Natural killer cell (primary cell): ENCODE data around the gene CAMK4. TPM values are rescaled to one million over a fixed set of nuclear protein-coding genes. Genes with fewer than 3 reads are reported as not detected.
A peak's percentile ranks its signal among the peaks of the same experiment; 100 is the strongest.

Experiments used
- ATAC-seq, 3 donors: fragments of 150-1000 bp in 2 of 3; fragments of 200-7000 bp in 1 of 3; cut with Tn5 transposase; 1 replicate in 1 of 3; 2 replicates in 2 of 3; pipeline ENCODE4 v1.10.0; 2021; ENCODE audit warnings: mild to moderate bottlenecking in 2 of 3, moderate library complexity in 2 of 3
- DNase-seq, 2 donors: peaks; one replicate each; pipeline versions ENCODE4 v3.0.0 to v3.0.0-alpha.2; 2013 to 2021; ENCODE audit warnings: mixed read lengths in 1 of 2
- H3K27ac ChIP-seq: one replicate; pipeline ENCODE4 v1.5.1; 2013; ENCODE audit warnings: mild to moderate bottlenecking, low read length
- H3K27me3 ChIP-seq: one replicate; pipeline ENCODE4 v1.6.1; 2013; ENCODE audit warnings: low read length; ENCODE audit not compliant: control insufficient read depth, insufficient read depth
- H3K36me3 ChIP-seq: one replicate; pipeline ENCODE4 v1.6.1; 2013; ENCODE audit warnings: low read length; ENCODE audit not compliant: control insufficient read depth, insufficient read depth
- H3K4me1 ChIP-seq: one replicate; pipeline ENCODE4 v1.6.1; 2013; ENCODE audit warnings: low read length; ENCODE audit not compliant: control insufficient read depth, insufficient read depth
- H3K4me3 ChIP-seq: one replicate; pipeline ENCODE4 v1.5.1; 2013; ENCODE audit warnings: low read length
- H3K9me3 ChIP-seq: one replicate; pipeline ENCODE4 v1.6.1; 2013; ENCODE audit warnings: low read length; ENCODE audit not compliant: control insufficient read depth, insufficient read depth
- H3K27ac Mint-ChIP-seq, 2 donors: one replicate each; pipeline ENCODE4 v1.8.0; 2022; ENCODE audit warnings: mild to moderate bottlenecking in 2 of 2, mixed read lengths in 2 of 2, moderate library complexity in 1 of 2
- H3K27me3 Mint-ChIP-seq, 2 donors: one replicate each; pipeline ENCODE4 v1.8.0; 2022; ENCODE audit warnings: low read depth in 2 of 2, mixed read lengths in 2 of 2
- H3K36me3 Mint-ChIP-seq: one replicate; pipeline ENCODE4 v1.8.0; 2022; ENCODE audit warnings: mixed read lengths
- H3K4me1 Mint-ChIP-seq, 2 donors: one replicate each; pipeline ENCODE4 v1.8.0; 2022; ENCODE audit warnings: mixed read lengths in 2 of 2
- H3K4me3 Mint-ChIP-seq: one replicate; pipeline ENCODE4 v1.8.0; 2022; ENCODE audit warnings: mild to moderate bottlenecking, moderate library complexity, mixed read lengths
- H3K9me3 Mint-ChIP-seq, 2 donors: one replicate each; pipeline ENCODE4 v1.8.0; 2022; ENCODE audit warnings: mixed read lengths in 2 of 2
- WGBS: methylation state at CpG from one replicate; pipeline ENCODE4 v1.1.7; 2013; ENCODE audit warnings: missing lambda C conversion rate; ENCODE audit not compliant: insufficient coverage; 5-methylcytosine and 5-hydroxymethylcytosine counted together
- intact Hi-C: fragments of 100-400 bp; cut with micrococcal nuclease; formaldehyde crosslinking; loops from one replicate; pipeline ENCODE4 v1.14.2; 2022
- total RNA-seq, 4 donors: library from RNA; stranded (reverse); fragments of 120-200 nt in 1 of 4; gene quantifications; one replicate each; pipeline versions ENCODE4 v1.2.3 to v1.2.4, GENCODE V29; 2013 to 2022
- TF ChIP-seq, protein P1 (sequence below): fragments of 200-600 bp; IDR thresholded peaks from one replicate; pipeline ENCODE4 v1.8.0; 2022; ENCODE audit warnings: antibody characterized with exemption

CAMK4 gene
- total RNA-seq, 3 donors from 2014 or later (not counting 1 experiment from before 2014, with no cell fraction given): 0.80 to 7.9 (median 7.2) TPM

DNA sequence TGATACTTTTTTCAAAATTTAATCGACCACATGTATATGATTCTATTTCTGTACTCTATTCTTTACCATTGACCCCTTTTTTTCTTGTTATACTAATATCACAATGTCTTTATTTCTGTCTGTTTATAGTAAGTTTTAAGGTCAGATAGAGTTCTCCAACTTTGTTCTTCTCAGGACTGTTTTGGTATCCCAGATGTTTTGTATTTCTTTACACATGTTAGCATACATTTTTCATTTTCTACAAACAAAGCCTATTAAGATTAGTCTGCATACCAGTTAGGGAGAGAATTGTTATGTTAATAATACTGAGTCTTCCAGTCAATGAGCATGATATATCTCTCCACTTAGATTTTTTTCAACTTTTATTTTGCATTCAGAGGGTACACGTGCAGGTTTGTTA is 8.2 kb upstream of the CAMK4 start:
- no peak overlapping the region for H3K27ac Mint-ChIP-seq
- no peak overlapping the region for H3K4me3 ChIP-seq
- no peaks in the 10 kb centered on the region for H3K4me1 ChIP-seq
- H3K9me3 ChIP-seq: no peaks in the 10 kb centered on the region
- peaks cover 8% of the 10 kb centered on the region for H3K36me3 Mint-ChIP-seq
- H3K27me3 ChIP-seq: peaks cover 2% of the 10 kb centered on the region
- H3K27ac ChIP-seq: no peak overlapping the region
- no peak for ATAC-seq
- peaks cover 0 to 3% of the 10 kb centered on the region in 2 donors for H3K9me3 Mint-ChIP-seq
- TF ChIP-seq, protein P1, sequence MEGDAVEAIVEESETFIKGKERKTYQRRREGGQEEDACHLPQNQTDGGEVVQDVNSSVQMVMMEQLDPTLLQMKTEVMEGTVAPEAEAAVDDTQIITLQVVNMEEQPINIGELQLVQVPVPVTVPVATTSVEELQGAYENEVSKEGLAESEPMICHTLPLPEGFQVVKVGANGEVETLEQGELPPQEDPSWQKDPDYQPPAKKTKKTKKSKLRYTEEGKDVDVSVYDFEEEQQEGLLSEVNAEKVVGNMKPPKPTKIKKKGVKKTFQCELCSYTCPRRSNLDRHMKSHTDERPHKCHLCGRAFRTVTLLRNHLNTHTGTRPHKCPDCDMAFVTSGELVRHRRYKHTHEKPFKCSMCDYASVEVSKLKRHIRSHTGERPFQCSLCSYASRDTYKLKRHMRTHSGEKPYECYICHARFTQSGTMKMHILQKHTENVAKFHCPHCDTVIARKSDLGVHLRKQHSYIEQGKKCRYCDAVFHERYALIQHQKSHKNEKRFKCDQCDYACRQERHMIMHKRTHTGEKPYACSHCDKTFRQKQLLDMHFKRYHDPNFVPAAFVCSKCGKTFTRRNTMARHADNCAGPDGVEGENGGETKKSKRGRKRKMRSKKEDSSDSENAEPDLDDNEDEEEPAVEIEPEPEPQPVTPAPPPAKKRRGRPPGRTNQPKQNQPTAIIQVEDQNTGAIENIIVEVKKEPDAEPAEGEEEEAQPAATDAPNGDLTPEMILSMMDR: no peak
- H3K4me1 Mint-ChIP-seq: no peaks in the 10 kb centered on the region
- 100% methylated on average over 1 of the region's 2 CpGs for WGBS
- intact Hi-C loops: no loop called here
- peaks cover 16 to 44% of the 10 kb centered on the region in 2 donors for H3K27me3 Mint-ChIP-seq
- H3K36me3 ChIP-seq: no peaks in the 10 kb centered on the region
- no peak overlapping the region for H3K4me3 Mint-ChIP-seq
- DNase-seq: no peak

DNA sequence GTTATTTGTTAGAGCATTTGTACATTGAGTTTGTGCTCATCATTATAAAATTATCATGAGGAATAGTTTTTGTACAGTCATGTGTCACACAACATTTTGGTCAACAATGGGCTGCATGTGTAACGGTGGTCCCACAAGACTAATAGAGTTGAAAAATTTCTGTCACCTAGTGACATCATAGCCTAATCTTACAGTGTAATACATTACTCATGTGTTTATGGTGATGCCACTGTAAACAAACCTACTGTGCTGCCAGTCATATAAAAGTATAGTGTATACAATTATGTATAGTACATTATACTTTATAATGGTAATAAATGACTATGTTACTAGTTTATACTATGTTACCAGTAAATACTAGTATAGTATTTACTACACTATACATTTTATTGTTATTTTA is 3.0 kb upstream of the CAMK4 start:
- TF ChIP-seq, protein P1: no peak
- peaks cover 7% of the 10 kb centered on the region for H3K4me1 ChIP-seq
- H3K36me3 Mint-ChIP-seq: peaks cover 8% of the 10 kb centered on the region
- DNase-seq (no peak), ATAC-seq (no peak)
- WGBS: 83% methylated on average over 1 of the region's 1 CpG
- H3K27ac Mint-ChIP-seq: no peak overlapping the region
- H3K27me3 ChIP-seq: peaks cover 8% of the 10 kb centered on the region
- peaks cover 27 to 40% of the 10 kb centered on the region in 2 donors for H3K27me3 Mint-ChIP-seq
- no peaks in the 10 kb centered on the region for H3K36me3 ChIP-seq
- intact Hi-C loops: no loop called here
- H3K4me3 ChIP-seq: no peak overlapping the region
- H3K4me3 Mint-ChIP-seq: no peak overlapping the region
- peaks cover 10 to 20% of the 10 kb centered on the region in 2 donors for H3K4me1 Mint-ChIP-seq
- H3K9me3 Mint-ChIP-seq: no peaks in the 10 kb centered on the region
- no peaks in the 10 kb centered on the region for H3K9me3 ChIP-seq
- no peak overlapping the region for H3K27ac ChIP-seq

DNA sequence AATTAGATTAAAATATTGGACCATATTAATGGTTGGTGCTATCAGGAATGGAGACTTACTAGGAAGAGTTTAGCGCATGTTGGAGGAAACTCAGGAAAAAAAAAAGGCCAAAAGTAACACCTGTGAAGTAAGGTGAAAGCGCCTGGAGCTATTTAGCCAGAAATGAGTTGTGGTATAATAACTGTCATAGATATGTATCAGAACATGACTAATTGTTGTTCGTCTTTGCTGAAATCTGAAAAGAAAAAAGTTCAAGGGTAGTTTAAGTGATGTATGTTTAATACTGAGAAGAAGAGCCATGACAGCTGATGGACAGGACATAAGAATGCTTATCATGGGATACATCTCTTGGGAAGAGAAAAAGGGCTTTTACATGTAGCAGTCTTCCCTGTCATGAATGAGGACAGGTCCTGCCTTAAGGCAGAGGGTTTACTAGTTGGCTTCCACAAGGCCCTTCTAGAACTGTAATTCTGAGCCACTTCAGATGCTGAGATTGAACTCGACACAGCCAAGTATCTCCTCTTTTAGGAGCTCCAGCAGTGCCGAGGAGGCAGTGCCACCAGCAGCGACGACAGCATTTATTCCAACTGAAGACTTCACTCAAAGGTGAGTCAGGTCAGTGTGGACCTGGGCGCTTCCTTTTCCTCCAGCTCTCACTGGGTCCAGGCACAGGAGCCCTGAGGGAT is 940 bp upstream of the CAMK4 start:
- Mint-ChIP-seq H3K27me3 (peaks cover 38 to 49% of the 10 kb centered on the region in 2 donors), H3K36me3 (peaks cover 8% of the 10 kb centered on the region), H3K4me3 (peak overlapping the region; percentile 65), H3K9me3 (no peaks in the 10 kb centered on the region), H3K4me1 (peaks cover 17 to 20% of the 10 kb centered on the region in 2 donors), H3K27ac (peak overlapping the region in 1 of 2 donors; percentile 13)
- TF ChIP-seq, protein P1: no peak
- Histone ChIP-seq H3K4me1 (peaks cover 10% of the 10 kb centered on the region), H3K4me3 (peak overlapping the region; percentile 44), H3K27me3 (peaks cover 8% of the 10 kb centered on the region), H3K27ac (peak overlapping the region; percentile 20), H3K9me3 (no peaks in the 10 kb centered on the region), H3K36me3 (no peaks in the 10 kb centered on the region)
- peak in 1 of 2 donors; percentile 56 for DNase-seq
- intact Hi-C loops: no loop called here
- peak in 1 of 3 donors; percentile 1 for ATAC-seq
- 37% methylated on average over 8 of the region's 8 CpGs for WGBS
